Anterior cingulate cortex (tissue), 58 donors: ENCODE results near the gene CCDC33.

ENCODE experiments used
- DNase-seq, 58 donors: peaks; one replicate each; lab custom pipeline; 2025; lab: John Stamatoyannopoulos, UW

Gene CCDC33

DNA sequence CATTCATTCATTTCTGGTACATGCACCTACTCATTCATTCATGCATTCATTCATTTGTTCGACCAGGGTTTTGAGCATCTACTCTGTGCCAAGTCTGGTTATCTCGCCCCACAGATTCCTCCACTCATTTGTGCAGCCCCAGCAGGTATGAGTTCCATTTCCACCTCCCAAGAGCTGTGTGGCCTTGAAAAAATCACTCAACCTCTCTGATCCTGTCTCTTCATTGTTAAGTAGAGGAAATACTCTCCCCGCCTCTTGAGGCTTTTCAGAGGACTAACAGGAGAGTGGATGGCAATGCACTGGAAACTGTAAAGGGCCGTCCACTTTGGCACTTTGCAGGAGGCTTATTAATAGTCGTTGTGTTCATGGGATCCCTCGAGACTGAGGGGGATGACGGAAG, 69.6 kb downstream of the CCDC33 start:
- no peak for DNase-seq

GRCh38 chr15:74306781-74307217, 70.7 kb downstream of the CCDC33 start:
- DNase-seq, result no peak

DNA sequence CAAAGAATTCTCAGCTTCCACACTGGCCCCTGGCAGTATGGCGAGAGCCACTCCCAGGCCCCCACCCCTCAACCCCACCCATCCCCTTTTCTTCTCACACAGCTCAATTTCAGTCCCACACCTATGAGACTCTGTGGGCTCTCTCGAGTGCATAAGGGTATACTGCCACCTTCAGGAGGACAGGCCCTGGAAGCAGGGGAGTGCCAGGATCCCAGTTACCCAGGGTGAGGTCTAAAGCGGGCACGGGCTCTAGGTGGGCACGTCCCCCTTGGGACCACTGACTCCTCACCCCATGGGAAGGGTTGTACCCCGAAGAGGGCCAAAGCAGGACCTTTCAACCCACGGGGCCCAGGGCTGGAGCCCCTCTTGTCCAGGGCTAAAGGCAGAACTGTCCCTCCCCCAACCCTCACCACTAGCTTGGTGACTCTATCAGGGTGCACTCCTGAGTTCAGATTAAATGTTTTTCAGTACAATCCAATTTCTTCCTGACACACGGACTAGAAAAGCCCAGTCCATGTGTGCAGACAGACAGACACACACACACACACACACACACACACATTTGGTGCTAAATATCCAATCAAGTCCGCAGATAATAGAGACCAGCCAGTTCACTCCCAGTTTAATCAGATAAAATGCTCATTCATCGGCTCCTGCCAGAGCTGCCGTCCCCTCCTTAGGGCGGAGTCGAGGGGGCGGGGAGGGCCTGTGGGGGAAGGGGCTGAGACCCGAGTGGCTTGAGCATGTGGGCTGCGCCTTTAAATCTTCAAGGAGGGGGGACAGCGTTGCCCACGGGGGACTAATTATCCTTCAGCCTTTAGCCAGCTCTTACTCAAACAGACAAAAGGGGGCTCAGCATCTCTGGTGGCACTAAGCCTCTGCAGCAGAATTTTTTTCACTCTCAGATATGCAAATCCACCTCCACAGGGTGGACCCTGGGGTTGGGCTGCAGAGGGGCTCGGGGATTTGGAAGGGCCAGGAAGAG, 72.0 kb downstream of the CCDC33 start:
- peak in 46 of 58 donors; percentile 2 to 66 (median 18) for DNase-seq

DNA sequence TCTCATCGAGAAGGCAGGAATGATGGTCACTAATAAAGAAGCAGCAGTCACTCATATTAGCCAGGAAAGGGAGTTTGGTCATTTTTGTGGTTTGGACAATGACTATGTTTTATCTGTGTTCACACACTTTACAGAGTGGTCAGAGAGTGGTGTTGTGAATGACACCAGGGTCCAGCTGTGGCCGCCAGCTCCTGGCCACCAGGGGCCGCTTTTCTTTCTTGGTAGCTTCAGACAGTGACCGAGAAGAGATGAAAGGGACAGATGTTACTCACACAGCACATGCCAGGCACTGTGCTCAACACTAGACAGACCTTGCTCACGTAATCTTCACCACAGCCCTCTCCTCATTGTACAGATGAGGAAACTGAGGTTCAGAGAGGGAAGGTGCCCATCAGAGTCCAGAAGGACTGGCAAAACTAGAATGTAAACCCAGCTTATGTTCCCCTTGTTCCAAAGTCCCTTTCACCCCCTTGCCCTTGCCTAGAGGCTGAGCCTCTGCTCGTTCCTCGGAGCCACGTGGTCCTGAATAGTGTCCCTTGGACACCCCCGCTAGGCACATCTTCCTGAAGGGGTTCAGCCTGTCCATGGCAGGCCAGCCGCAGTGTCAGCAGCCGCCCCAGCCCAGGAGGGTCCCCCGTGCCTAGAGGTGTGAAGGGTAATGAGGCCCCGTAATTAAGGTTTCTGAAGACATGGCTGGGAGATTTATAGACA, 75.8 kb downstream of the CCDC33 start:
- no peak for DNase-seq

- peak in 7 of 58 donors; percentile 1 to 38 (median 14) for DNase-seq
Observed at GRCh38 chr15:74312445-74313007, 76.4 kb downstream of the CCDC33 start.

GRCh38 chr15:74313889-74314288, 77.8 kb downstream of the CCDC33 start:
- DNase-seq, result no peak

DNA sequence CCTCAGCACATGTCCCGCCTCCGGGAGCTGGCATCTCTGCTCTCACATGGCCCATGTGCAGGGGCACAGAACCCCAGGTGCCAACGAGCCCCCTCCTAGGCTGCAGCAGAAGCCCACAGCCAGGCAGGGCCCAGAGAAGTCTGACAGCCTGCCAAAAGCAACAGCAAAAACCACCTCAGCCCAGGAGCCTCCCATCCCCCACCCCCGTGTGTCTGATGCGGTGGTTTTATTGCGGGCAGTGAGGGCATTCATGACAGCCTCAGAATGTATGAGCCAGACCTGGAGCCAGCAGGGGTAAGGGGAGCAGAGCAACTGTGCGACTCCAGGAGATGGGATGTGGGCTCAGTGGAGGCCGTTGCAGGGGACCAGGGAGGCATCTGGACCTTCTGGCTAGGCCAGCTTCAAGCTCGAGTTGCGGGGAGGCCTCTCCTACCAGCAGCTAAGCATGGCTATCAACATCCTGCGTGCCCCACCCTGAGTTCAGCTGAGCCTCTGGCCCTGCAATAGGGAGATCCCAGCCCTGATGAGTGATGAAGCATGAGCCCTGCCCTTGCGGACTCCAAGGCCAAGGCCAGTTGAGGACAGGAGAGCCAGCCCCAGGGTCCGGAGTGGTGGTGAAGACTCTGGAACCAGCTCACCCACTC, 78.8 kb downstream of the CCDC33 start:
- no peak for DNase-seq

DNA sequence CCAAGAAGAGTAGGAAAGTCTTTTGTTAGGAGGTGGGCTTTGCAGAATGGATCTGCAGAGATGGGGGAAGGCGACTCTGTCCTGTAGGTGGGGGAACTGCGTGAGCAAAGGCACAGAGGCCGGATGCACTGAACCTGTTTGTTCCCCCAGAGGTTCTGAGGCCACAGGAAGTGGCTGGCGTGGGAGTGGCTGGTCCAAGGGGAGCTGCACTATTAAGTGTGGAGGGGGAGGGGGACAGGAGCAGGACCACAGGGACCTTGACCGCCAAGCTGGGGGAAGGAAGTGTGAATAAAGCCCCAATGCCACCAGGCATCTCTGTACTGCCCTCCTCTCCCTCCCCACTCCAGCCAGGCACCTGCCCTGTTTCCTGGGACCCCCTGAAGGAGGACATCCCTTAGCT, 79.5 kb downstream of the CCDC33 start:
- no peak for DNase-seq

DNA sequence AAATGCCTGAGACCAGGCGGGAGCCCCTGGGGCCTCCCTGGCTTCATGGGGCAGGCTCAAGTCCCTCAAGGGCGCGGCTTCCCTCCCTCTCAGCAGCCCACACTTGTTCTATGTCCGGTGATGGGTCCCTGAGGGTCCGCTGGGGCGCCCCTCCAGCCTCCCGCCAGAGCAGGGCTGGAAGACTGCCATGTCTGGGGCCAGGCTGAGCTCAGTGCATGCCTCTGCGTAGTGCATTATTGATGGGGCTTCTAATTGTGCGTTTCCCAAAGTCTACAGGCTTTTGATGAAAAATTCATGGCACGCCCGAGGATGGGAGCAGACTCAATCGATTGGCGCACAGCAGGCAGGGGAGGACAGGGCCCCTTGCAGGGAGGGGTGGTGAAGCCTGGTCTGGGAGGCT, 80.0 kb downstream of the CCDC33 start:
- no peak for DNase-seq

DNA sequence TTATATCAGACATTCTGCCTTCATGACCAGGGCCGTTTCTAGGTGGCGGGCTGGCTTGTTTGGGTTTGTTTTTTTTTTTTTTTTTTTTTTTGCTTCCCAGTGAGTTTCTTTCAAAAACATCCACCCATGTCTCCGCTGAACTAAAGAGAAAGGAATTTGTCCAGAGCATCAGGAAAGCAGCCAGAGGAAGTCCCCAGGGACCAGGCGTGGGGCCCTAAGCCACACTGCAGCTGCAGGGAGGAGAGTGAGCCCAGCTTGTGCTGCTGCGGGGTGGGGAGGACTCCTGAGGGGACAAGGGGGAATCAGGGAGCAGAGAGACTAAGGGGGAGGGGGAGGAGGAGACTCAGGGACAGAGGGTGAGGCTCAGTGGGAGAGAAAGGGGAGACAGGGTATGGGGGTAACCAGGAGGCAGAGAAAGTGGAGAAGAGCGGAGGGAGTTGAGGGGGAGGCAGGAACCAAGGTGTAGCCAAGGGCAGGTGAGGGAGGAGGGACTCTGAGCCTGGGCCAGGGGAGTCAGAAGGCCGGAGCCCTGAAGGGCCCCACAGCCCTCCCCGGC, 81.8 kb downstream of the CCDC33 start:
- DNase-seq, result no peak

DNA sequence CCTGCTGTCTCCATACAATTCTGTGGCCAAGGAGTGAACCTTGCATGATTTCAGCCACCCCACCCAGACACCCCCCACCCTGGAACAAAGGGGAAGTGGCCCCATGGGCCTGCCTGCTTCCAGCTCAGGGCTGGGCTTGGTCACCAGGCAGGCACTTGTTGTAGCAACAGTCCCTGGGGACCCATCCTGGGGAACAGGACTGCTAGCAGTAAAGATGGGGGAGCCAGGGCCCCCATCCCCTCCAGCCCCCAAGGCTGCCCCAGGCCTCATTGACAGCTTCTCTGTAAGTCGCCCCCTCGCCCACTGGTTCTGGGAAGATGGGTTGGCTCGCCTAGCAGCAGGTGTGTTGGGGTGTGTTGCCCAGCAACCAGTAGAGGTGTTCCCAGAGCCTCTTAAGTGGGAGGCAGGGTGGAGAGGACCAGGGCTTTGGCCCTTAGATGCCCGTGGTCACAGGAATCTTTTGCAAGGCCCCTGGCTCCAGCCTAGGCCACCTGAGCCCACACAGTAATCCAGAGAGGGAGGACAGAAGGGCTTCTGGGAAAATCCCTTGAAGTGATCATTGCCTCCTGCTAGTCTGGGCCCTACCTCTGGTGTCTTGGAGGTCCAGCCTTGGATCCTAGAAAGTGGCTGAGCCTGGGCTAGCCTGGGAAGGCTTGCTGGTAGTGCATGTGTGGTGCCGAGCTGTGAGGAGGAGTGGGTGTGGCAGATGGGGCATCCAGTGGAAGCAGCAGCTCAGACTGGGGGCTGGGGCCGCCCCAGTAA, 82.4 kb downstream of the CCDC33 start:
- DNase-seq, result peak in 1 of 58 donors; percentile 13

GRCh38 chr15:74319138-74319460, 83.0 kb downstream of the CCDC33 start:
- no peak for DNase-seq

GRCh38 chr15:74319596-74320351, 83.6 kb downstream of the CCDC33 start:
- DNase-seq, result peak in 1 of 58 donors; percentile 3

GRCh38 chr15:74320352-74321247, 84.5 kb downstream of the CCDC33 start:
- peak in 41 of 58 donors; percentile 1 to 72 (median 15) for DNase-seq

GRCh38 chr15:74322558-74323180, 86.5 kb downstream of the CCDC33 start:
- peak in 49 of 58 donors; percentile 1 to 65 (median 28) for DNase-seq

- no peak for DNase-seq
Observed at GRCh38 chr15:74324714-74325113, 88.6 kb downstream of the CCDC33 start.

DNA sequence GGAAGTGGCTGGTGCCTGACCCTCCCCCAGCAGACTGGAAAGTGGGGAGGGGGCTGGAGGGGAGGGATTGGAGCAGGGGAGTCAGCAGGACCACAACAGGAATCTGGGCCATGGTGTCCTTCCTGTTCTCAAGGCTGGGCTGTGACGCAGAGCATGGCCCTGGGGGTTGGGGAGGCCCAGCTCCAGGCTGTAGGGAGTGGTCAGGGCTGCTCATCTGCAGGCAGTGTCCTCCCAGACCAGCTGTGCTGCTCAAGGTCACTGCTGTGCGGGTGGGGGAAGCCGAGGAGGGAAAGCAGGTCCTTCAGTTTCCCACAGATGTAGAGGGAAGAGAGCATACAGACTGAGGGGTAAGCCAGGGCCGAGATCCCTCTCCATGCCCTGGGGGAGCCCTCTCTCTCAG, 90.6 kb downstream of the CCDC33 start:
- DNase-seq, result no peak
